ENCODE results near the gene NAT8L.

Gene NAT8L

GRCh38 chr4:2066571-2067445 is 7.7 kb downstream of the NAT8L start:
- H3K4me3 Mint-ChIP-seq, result no peak overlapping the region
- H3K9me3 Mint-ChIP-seq, result no peaks in the 10 kb centered on the region
- peaks cover 7% of the 10 kb centered on the region for H3K27me3 Mint-ChIP-seq (ENCODE audit: low read depth)
- peaks cover 9% of the 10 kb centered on the region for H3K4me1 Mint-ChIP-seq
- no peaks in the 10 kb centered on the region for H3K36me3 Mint-ChIP-seq (ENCODE audit: low read depth)
- no peak for TF ChIP-seq CTCF (IDR thresholded peaks at IDR 0.05; ENCODE audit: unreplicated experiment in 3 of 3)
- no peak overlapping the region for H3K27ac Mint-ChIP-seq

- TF ChIP-seq CTCF (IDR thresholded peaks at IDR 0.05; ENCODE audit: unreplicated experiment in 3 of 3), result no peak
- Mint-ChIP-seq H3K27me3 (ENCODE audit: low read depth) (peaks cover 5% of the 10 kb centered on the region), H3K36me3 (ENCODE audit: low read depth) (no peaks in the 10 kb centered on the region), H3K4me1 (peaks cover 10% of the 10 kb centered on the region), H3K4me3 (no peak overlapping the region), H3K27ac (no peak overlapping the region), H3K9me3 (no peaks in the 10 kb centered on the region)
These were observed 8.5 kb downstream of the NAT8L start for GRCh38 chr4:2067446-2068197.

- H3K9me3 Mint-ChIP-seq, result no peaks in the 10 kb centered on the region
- H3K27me3 Mint-ChIP-seq (ENCODE audit: low read depth), result peaks cover 5% of the 10 kb centered on the region
- peaks cover 10% of the 10 kb centered on the region for H3K4me1 Mint-ChIP-seq
- no peak for TF ChIP-seq CTCF (IDR thresholded peaks at IDR 0.05; ENCODE audit: unreplicated experiment in 3 of 3)
- H3K4me3 Mint-ChIP-seq, result no peak overlapping the region
- no peaks in the 10 kb centered on the region for H3K36me3 Mint-ChIP-seq (ENCODE audit: low read depth)
- H3K27ac Mint-ChIP-seq, result peak overlapping the region; percentile 7 to 56 (median 19)
These were observed 9.0 kb downstream of the NAT8L start for GRCh38 chr4:2068198-2068470.

DNA sequence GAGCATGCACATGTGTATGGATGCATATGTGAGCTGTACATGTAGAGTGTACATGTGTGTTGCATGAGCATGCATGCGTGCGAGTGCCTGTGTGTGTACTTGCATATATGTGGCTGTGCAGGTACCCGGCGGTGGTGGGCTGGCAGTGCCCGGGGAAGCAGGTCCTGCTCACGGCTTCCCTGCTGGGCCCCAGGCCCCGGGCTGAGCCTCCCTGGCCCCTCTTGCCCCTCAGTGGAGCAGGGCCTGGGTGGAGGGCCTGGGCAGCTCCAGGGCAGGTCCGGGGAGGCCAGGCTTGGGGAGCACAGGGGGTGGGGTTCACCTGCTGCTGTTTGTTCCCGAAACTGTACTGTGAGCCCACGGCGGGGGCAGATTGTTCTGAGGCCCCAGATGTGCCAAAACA is 9.4 kb downstream of the NAT8L start:
- no peak for TF ChIP-seq CTCF (IDR thresholded peaks at IDR 0.05; ENCODE audit: unreplicated experiment in 3 of 3)
- Mint-ChIP-seq H3K27me3 (ENCODE audit: low read depth) (peaks cover 5% of the 10 kb centered on the region), H3K4me3 (no peak overlapping the region), H3K36me3 (ENCODE audit: low read depth) (no peaks in the 10 kb centered on the region), H3K27ac (peak overlapping the region; percentile 7 to 56 (median 19)), H3K9me3 (no peaks in the 10 kb centered on the region), H3K4me1 (peaks cover 10% of the 10 kb centered on the region)

DNA sequence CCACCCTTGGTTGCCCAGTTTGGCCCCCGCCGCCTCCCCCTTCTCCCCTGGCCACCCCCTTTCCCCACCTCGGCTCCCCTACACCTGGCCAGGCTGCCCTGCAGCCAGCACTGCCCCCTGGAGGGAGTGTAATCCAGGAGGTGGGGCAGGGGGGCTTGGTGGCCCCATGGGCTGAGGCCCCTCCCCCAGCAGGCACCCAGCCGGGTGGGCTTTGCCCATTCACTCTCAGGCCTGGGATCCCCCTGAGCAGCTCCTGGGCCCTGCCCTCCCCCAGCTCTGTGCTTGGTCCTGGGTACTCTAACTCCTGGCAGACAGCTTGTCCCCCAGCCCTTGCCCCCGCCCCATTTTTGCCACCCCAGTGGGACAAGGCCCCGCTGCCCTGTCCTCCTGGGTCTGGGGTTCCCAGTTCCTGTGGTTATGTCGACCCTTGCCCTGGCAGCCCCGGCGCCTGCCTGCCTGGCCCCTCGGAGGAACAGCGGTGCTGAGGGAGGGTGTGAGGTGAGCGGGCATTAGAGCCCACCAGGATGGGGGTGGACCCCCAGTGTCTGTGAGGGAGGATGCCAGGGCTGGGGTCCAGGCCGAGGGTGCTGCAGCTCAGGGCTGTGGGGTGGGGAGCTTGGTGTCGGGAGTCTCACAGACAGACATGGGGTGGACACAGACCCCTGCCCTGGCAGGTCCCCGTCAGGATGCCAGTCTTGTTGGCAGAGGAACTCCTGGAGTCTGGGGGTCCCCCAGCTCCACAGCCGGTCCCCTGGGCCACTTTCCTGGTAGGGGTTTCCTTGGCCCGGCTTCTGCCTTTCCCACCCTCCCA is 10.2 kb downstream of the NAT8L start:
- Mint-ChIP-seq H3K27ac (no peak overlapping the region), H3K36me3 (ENCODE audit: low read depth) (no peaks in the 10 kb centered on the region), H3K9me3 (no peaks in the 10 kb centered on the region)

More for the DNA sequence above, 10.2 kb downstream of the NAT8L start:
- Mint-ChIP-seq H3K4me3 (no peak overlapping the region), H3K4me1 (peaks cover 10% of the 10 kb centered on the region), H3K27me3 (ENCODE audit: low read depth) (peaks cover 5% of the 10 kb centered on the region)
- TF ChIP-seq CTCF (IDR thresholded peaks at IDR 0.05; ENCODE audit: unreplicated experiment in 3 of 3), result no peak
